RKO (cell line): ENCODE results near the gene LAMTOR4.

Experiments
- DNase-seq: peaks from one replicate; pipeline ENCODE4 v3.0.0-alpha.2; 2016; ENCODE audit warnings: low spot score

The LAMTOR4 gene

GRCh38 chr7:100148559-100149328 lies at the start of gene LAMTOR4:
Gene LAMTOR4, plus strand, starts transcription at chr7:100148918. Its CDS starts 55 bp downstream, at chr7:100148973.
- DNase-seq: peak; percentile 100

GRCh38 chr7:100099452-100099851 lies 49.3 kb upstream of the LAMTOR4 start:
- DNase-seq: no peak

DNA sequence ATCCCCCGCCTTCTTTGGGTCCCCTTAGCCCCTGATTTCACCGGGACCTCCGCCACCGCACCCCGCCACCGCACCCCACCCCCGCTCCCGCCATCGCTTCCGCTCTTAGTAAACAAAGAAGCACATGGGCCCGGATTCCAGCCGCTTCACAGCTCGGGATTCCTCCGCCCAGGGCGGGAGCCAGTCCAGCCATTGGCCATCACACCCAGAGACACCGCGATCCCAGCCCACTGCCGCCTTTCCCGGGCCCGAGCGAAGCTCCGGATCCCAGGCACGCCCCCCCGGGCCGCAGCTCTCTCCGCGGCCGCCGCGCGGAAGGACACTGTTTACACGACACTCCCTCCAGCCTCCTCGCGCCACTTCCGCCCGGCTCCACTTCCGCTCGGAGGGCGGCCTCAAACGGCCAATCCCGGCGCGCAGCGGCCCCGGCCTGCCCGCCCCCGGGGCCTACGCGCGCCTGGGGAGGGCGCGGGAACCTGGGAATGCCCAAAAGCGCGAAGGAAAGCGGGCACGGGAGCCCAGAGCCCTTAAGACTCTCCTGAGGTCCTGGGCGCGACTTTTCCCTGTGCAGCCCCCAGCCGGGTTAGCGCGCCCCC lies 48.2 kb upstream of the LAMTOR4 start:
- peak; percentile 95 for DNase-seq

DNA sequence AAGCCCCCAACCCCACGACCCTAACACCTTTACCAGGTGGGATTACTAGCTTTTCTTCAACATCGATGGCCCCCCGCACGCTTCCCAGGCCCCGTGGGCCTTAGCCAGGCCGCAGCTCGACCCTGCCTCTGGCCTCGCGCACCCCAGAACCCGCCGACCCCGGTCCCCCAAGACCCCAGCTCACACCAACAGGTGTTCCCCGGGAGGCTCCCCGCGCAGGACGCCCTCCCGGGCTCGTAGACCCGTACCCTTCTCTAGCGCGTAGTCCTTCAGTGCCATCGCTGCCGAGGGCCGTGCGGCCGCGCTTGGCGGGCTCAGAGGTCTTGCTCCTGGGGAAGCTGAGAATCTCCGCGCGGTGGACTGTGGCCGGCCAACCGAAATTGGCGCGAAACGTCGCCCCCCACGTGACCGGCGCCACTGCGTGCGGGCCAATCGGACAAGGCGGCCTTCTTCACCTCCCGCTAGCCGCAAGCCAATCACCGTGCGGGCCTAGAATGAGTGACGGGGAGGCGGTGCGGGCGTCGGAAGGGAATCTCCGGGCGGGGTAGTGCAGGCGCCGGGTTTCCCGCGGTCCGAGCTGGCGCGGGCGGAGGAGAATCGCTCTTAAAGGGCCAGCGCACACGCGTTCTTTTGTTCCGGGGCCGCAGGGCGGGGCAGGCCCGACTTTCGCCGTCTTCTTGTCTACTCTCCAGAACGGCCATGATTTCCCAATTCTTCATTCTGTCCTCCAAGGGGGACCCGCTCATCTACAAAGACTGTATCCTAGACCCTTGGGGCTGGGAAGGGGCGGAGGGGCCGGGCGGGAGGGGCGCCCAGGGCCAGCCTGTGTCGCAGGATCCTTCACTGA lies 47.5 kb upstream of the LAMTOR4 start, which contains the start of the genes AP4M1 and MCM7:
TSS of gene AP4M1 (plus strand) at position 628 of the 847 bp plus-strand sequence. CDS start at position 700, 72 bp downstream.
TSS of gene MCM7 (minus strand) at position 382 of the 847 bp plus-strand sequence. CDS start at position 279, 103 bp downstream.
- peak; percentile 100 for DNase-seq

- DNase-seq: peak; percentile 58
Measured at GRCh38 chr7:100102950-100103840, 45.5 kb upstream of the LAMTOR4 start.

DNA sequence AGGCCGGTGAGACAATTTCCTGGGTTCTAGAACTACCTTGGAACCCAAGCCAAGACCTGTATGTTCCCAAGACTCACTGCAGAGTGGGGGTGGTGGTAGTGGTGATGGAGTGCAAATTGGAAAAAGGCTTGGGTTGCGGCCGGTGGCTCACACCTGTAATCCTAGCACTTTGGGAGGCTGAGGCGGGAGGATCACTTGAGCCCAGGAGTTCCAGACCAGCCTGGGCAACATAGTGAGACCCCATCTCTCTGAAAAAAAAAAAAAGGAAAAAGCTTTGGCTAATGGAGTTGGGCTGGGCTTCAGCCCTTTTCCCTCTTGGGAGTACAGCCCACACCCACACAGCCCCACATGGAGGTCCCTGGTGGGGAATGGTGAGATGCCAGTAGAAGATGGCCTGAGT lies 43.2 kb upstream of the LAMTOR4 start:
- DNase-seq: no peak

DNA sequence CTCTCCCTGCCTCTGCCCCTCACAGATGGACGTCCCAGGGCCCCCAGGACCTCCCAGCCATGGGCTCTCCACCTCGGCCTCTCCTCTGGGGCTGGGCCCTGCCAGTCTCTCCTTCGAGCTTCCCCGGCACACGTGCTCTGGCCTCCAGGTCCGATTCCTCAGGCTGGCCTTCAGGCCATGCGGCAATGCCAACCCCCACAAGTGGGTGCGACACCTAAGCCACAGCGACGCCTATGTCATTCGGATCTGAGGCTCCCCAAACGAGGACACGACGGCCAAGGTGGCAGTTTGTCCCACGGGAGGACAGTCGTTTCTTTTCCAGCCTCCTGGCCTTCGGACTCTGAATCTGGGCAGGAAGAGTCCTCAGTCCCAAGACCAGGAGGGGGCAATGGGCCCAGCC lies 42.1 kb upstream of the LAMTOR4 start:
- no peak for DNase-seq

DNA sequence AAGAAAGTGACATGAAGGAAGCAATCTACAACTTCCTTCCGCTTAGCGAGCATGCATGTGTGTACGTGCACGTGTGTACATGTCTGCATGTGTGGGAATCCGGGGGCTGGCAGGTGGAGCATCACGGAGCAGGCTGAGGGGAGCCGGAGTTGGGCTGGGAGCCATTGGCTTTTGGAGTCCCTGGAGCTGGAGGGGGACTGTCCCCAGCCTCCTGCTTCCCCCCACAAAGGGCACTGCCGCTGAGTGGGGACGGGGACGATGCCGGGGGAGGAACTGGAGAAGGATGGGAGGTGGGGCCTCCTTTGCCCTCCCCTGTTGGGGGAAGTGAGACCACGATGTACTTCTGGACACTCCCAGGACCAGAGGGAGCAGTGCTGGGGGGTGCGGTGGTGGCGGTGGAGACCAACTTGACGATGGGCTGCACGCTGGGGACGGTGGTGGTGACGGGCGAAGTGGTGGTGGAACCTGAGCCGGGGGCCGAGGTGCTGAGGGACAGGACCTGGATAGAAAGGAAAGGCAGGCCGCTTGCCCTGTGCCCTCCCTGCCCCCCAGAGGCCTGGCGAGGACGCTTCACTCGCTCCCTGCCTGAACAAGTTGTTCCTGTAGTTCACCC lies 41.5 kb upstream of the LAMTOR4 start:
- no peak for DNase-seq

- no peak for DNase-seq
Measured at GRCh38 chr7:100107890-100108289, 40.8 kb upstream of the LAMTOR4 start.

- DNase-seq: no peak
Measured at GRCh38 chr7:100109521-100110163, 39.1 kb upstream of the LAMTOR4 start.

DNA sequence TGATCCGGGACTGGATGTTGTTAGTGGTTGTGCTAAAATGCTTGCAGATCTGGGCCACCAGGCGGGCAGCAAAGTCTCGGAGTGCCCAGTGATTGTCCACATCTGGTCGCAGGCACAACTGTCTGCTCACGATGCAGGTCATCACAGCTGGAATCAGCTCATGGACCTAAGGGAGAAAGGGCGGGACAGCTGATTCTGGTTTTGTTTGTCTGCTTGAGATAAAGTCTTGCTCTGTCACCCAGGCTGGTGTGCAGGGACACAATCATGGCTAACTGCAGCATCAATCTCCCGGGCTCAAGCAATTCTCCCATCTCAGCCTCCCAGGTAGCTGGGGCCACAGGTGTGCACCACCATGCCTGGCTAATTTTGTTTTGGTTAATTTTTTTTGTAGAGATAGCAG lies 37.6 kb upstream of the LAMTOR4 start:
- no peak for DNase-seq

DNA sequence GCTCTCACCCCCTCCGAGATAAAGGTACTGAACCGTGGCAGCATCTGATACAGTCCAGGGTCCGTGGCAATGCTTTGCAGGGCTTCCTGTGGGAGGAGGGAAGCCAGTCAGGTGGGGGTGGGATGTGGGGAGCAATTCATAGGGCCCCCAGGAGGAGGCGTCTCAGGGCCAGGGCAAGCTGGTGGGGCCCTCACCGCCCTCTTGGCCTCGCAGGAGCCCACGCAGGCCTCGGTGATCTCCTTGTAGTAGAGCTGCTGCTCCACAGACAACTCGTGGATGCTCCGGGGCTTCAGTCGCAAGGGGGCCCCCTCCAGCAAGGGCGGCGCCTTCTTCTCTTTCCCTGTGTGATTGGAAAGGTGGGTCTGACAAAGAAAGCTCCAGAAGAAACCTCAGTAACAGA lies 36.8 kb upstream of the LAMTOR4 start:
- DNase-seq: no peak

- no peak for DNase-seq
Measured at GRCh38 chr7:100115026-100115425, 33.7 kb upstream of the LAMTOR4 start.

GRCh38 chr7:100118388-100119071 lies 30.2 kb upstream of the LAMTOR4 start:
- DNase-seq: peak; percentile 83

DNA sequence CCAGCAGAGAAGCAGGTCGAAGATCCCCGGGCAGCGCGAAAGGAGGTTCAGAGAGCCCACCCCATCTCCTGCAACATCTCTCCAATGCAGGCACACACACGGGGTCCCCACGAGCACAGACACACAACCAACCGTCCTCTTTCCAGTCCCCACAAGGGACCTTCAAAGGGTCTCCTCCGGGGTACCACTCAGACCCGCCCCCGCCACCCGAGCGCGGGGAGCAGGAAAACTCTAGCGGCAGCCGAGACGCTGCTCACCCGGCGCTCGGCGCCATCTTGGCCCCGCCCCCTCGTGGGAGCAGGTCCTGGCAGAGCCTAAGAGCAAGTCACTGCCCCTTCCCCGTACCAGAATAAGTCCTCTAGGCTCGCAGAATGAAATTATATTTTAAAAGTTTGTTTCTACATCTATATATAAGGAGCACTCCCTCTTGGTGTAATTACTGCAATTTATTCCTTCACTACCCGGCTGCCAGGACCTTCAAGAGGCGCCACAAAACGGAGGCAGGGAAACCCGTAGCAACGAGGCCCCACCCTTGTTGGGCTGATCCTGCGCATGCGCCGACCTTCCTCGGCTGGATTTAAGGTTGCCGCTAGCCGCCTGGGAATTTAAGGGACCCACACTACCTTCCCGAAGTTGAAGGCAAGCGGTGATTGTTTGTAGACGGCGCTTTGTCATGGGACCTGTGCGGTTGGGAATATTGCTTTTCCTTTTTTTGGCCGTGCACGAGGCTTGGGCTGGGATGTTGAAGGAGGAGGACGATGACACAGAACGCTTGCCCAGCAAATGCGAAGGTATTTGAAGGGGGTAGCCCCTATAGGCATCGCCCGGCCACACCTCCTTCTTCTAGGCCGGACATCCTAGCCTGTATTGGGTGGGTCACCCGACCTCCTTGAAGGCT lies 29.4 kb upstream of the LAMTOR4 start, which contains the start of the genes CNPY4 and TAF6:
TSS of gene CNPY4 (plus strand) at position 563 of the 898 bp plus-strand sequence. CDS start at position 674, 111 bp downstream.
TSS of gene TAF6 (minus strand) at position 287 of the 898 bp plus-strand sequence. CDS start 5,149 bp downstream, outside the sequence.
- peak; percentile 99 for DNase-seq

DNA sequence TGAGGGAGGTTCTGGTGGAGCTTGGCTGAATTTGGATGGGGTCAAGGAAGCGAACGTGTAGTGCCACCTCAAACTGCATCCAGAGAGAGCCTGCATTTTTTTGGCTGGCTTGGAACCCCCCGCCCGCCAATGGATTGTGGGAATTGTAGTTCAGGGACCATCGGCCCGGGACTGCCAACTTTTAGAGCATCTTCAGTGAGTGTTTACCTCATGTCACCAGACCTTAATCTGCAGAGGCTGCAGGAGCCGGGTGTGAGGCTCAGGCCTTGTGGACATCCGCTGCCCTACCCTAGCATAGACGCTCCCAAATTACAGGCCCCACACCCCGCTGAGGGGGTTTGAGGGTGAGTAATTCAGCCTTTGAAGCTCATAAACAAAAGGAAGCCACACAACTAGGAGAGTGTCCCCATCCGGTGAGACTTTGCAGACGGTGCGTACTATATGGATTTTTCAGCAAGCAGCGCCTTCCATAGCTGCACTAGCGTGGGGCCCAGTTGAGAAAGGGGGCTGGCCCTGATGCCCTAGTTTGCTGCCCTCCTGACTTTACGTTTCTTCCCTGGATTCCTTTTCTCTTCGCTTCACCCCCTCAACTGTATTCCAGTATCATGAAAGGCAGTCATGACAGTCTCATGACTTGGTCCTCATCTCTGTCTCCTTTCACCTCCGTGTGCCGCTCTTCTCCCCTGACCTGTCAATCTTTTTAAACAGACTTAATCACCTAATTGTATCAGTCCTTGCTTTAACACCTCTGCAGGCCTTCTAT lies 28.6 kb upstream of the LAMTOR4 start:
- peak; percentile 92 for DNase-seq

- no peak for DNase-seq
Measured at GRCh38 chr7:100120733-100121036, 28.0 kb upstream of the LAMTOR4 start.

DNA sequence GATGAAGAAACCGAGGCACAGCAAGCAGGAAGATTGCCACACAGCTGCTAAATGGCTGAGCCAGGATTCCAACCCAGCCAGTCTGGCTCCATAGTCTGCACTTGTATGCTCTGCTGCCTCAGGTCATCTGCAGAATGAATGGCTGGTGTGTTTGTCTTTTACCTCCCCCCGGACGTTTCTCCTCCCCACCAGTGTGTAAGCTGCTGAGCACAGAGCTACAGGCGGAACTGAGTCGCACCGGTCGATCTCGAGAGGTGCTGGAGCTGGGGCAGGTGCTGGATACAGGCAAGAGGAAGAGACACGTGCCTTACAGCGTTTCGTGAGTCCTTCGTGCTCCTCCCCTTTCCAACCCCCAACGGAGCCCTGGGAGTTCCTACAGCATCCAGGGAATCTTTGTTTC lies 26.7 kb upstream of the LAMTOR4 start:
- no peak for DNase-seq
